ENCODE results near the gene C19orf12. TPM values are rescaled to one million over a fixed set of nuclear protein-coding genes. Genes with fewer than 3 reads are reported as not detected.

C19orf12 gene
- polyA plus RNA-seq, 1 experiment, result 33.9 TPM

- H3K36me3 ChIP-seq (ENCODE audit: control insufficient read depth, insufficient read depth, low read length), result no peaks in the 10 kb centered on the region
- CTCF ChIA-PET, result interaction anchor here (0.7 kb wide), 2 partner anchors 13 to 21 kb away, joined by 3 read pairs; no protein-coding TSS in a partner anchor
- no peaks in the 10 kb centered on the region for H3K27me3 ChIP-seq (ENCODE audit: control insufficient read depth, insufficient read depth, low read length)
- no peak for DNase-seq (ENCODE audit: low read depth)
- no peak overlapping the region for H3K4me3 ChIP-seq (ENCODE audit: low read depth, low read length)
- POLR2A ChIA-PET, result no interaction called here
- TF ChIP-seq, protein P1, sequence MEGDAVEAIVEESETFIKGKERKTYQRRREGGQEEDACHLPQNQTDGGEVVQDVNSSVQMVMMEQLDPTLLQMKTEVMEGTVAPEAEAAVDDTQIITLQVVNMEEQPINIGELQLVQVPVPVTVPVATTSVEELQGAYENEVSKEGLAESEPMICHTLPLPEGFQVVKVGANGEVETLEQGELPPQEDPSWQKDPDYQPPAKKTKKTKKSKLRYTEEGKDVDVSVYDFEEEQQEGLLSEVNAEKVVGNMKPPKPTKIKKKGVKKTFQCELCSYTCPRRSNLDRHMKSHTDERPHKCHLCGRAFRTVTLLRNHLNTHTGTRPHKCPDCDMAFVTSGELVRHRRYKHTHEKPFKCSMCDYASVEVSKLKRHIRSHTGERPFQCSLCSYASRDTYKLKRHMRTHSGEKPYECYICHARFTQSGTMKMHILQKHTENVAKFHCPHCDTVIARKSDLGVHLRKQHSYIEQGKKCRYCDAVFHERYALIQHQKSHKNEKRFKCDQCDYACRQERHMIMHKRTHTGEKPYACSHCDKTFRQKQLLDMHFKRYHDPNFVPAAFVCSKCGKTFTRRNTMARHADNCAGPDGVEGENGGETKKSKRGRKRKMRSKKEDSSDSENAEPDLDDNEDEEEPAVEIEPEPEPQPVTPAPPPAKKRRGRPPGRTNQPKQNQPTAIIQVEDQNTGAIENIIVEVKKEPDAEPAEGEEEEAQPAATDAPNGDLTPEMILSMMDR (IDR thresholded peaks at IDR 0.05; ENCODE audit: insufficient read depth, low read depth, low read length), result no peak
Observed at GRCh38 chr19:29658221-29658991, 56.7 kb downstream of the C19orf12 start.

- POLR2A ChIA-PET, result no interaction called here
- H3K27me3 ChIP-seq (ENCODE audit: control insufficient read depth, insufficient read depth, low read length), result no peaks in the 10 kb centered on the region; the same call in 1 of the 2 replicates
- TF ChIP-seq, protein P1 (IDR thresholded peaks at IDR 0.05; ENCODE audit: insufficient read depth, low read depth, low read length), result no peak
- H3K36me3 ChIP-seq (ENCODE audit: control insufficient read depth, insufficient read depth, low read length), result no peaks in the 10 kb centered on the region
- CTCF ChIA-PET, result no interaction called here
- no peak overlapping the region for H3K4me3 ChIP-seq (ENCODE audit: low read depth, low read length)
- no peak for DNase-seq (ENCODE audit: low read depth)
Observed at GRCh38 chr19:29655648-29656335, 59.3 kb downstream of the C19orf12 start.

DNA sequence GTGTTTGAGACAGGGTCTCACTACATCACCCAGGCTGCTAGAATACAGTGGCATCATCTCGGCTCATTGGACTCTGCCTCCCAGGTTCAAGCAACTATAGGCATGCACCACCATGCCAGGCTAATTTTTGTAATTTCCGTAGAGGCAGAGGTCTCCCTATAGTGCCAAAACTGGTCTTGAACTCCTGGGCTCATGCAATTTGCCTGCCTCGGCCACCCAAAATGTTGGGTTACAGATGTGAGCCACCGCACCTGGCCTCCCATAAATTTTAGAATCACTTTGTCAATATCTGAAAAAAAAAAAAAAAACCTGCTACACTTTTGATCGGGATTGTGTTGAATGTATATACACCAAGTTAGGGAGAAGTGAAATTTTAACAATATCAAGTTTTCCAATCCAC lies 61.7 kb downstream of the C19orf12 start:
- ChIA-PET CTCF (interaction anchor here (1.0 kb wide), 1 partner anchor 42 kb away, joined by 3 read pairs; no protein-coding TSS in a partner anchor), POLR2A (no interaction called here)
- Histone ChIP-seq H3K27me3 (ENCODE audit: control insufficient read depth, insufficient read depth, low read length) (no peaks in the 10 kb centered on the region; the same call in 1 of the 2 replicates), H3K4me3 (ENCODE audit: low read depth, low read length) (no peak overlapping the region), H3K36me3 (ENCODE audit: control insufficient read depth, insufficient read depth, low read length) (no peaks in the 10 kb centered on the region)
- no peak for DNase-seq (ENCODE audit: low read depth)
- TF ChIP-seq, protein P1 (IDR thresholded peaks at IDR 0.05; ENCODE audit: insufficient read depth, low read depth, low read length), result no peak

- no peak for DNase-seq (ENCODE audit: low read depth)
- ChIA-PET POLR2A (no interaction called here), CTCF (interaction anchor here (1.4 to 1.5 kb wide), 2 partner anchors 9 to 43 kb away, joined by 3 read pairs; no protein-coding TSS in a partner anchor)
- Histone ChIP-seq H3K4me3 (ENCODE audit: low read depth, low read length) (no peak overlapping the region), H3K27me3 (ENCODE audit: control insufficient read depth, insufficient read depth, low read length) (no peaks in the 10 kb centered on the region; the same call in none of the 2 replicates), H3K36me3 (ENCODE audit: control insufficient read depth, insufficient read depth, low read length) (no peaks in the 10 kb centered on the region)
- TF ChIP-seq, protein P1 (IDR thresholded peaks at IDR 0.05; ENCODE audit: insufficient read depth, low read depth, low read length), result no peak
Observed at GRCh38 chr19:29651622-29652394, 63.3 kb downstream of the C19orf12 start.

All from BJ (cell line).